K562 (cell line): Measurements from ENCODE around the gene DHDH. TPM values are rescaled to one million over a fixed set of nuclear protein-coding genes. Genes with fewer than 3 reads are reported as not detected.
A peak's percentile ranks its signal among the peaks of the same experiment; 100 is the strongest.

Experiments used
- BACH1 ChIP-seq: fragments of 200-800 bp; sonication (Bioruptor generic); IDR thresholded peaks from 2 replicates; pipeline ENCODE4 v1.6.1; 2016; ENCODE audit warnings: missing genetic modification characterization, missing compliant biosample characterization
- CEBPG ChIP-seq, 3 experiments: fragments of 200-800 bp in 1 of 3; sonication (Bioruptor generic) in 1 of 3; sonication (generic) in 1 of 3; formaldehyde crosslinking in 1 of 3; IDR thresholded peaks in 2 of 3; conservative IDR thresholded peaks in 1 of 3; 2 replicates each; pipeline versions ENCODE4 v1.6.1 to v1.8.0; 2016 to 2022; ENCODE audit warnings: missing compliant biosample characterization in 2 of 3, missing genetic modification characterization in 2 of 3, mild to moderate bottlenecking in 1 of 3, missing genetic modification reagents in 1 of 3
- CREM ChIP-seq: IDR thresholded peaks from 2 replicates; pipeline ENCODE4 v1.6.1; 2014; ENCODE audit warnings: antibody characterized with exemption, low read depth
- E2F1 ChIP-seq: sonication (generic); formaldehyde crosslinking; IDR thresholded peaks from 2 replicates; pipeline ENCODE4 v1.8.1; 2023; ENCODE audit warnings: mild to moderate bottlenecking, missing genetic modification reagents, moderate library complexity
- E2F6 ChIP-seq, 2 experiments: IDR thresholded peaks; 2 replicates each; pipeline ENCODE4 v1.6.1; 2011; ENCODE audit warnings: borderline replicate concordance in 1 of 2, control low read depth in 1 of 2, low read depth in 1 of 2, low read length in 1 of 2, mild to moderate bottlenecking in 1 of 2, mixed read lengths in 1 of 2, moderate library complexity in 1 of 2; ENCODE audit not compliant: insufficient read depth in 1 of 2, insufficient read length in 1 of 2, poor library complexity in 1 of 2, severe bottlenecking in 1 of 2; ENCODE audit errors: extremely low read depth in 1 of 2
- EGR1 ChIP-seq: fragments of 450-650 bp; conservative IDR thresholded peaks from 2 replicates; pipeline ENCODE4 v1.6.1; 2017; ENCODE audit warnings: mild to moderate bottlenecking
- KHSRP ChIP-seq: fragments of 450-650 bp; IDR thresholded peaks from 2 replicates; pipeline ENCODE4 v1.6.1; 2017
- PHB2 ChIP-seq: fragments of 450-650 bp; IDR thresholded peaks from 2 replicates; pipeline ENCODE4 v1.6.1; 2017; ENCODE audit warnings: low read depth
- PKNOX1 ChIP-seq: fragments of 450-650 bp; IDR thresholded peaks from 2 replicates; pipeline ENCODE4 v1.6.1; 2016
- REST ChIP-seq, 2 experiments: fragments of 450-650 bp; formaldehyde crosslinking in 1 of 2; IDR thresholded peaks; 2 replicates each; pipeline versions ENCODE4 v1.4.0 to v1.6.1; 2014 to 2020; ENCODE audit warnings: mild to moderate bottlenecking in 2 of 2, borderline replicate concordance in 1 of 2, low read depth in 1 of 2
- SMARCE1 ChIP-seq: fragments of 450-650 bp; IDR thresholded peaks from 2 replicates; pipeline ENCODE4 v1.7.1; 2016; ENCODE audit warnings: mild to moderate bottlenecking
- TFAP4 ChIP-seq: sonication (generic); formaldehyde crosslinking; IDR thresholded peaks from 2 replicates; pipeline ENCODE4 v1.8.0; 2022; ENCODE audit warnings: missing genetic modification reagents, mild to moderate bottlenecking, moderate library complexity, borderline replicate concordance
- ZBED1 ChIP-seq: IDR thresholded peaks from 2 replicates; pipeline ENCODE4 v1.6.1; 2014
- ZBTB17 ChIP-seq: fragments of 450-650 bp; formaldehyde crosslinking; IDR thresholded peaks from 2 replicates; pipeline ENCODE4 v1.4.0; 2020; ENCODE audit warnings: mild to moderate bottlenecking
- polyA plus RNA-seq, 8 experiments: library from polyadenylated mRNA; depleted of rRNA in 4 of 8; stranded (reverse) in 5 of 8; unstranded in 3 of 8; fragments of >200 nt; fragmentation: Nextera tagmentation in 2 of 8; fragmentation: Illumina TruSeq in 1 of 8; extraction: Ambion mirVana in 2 of 8; extraction: Trizol in 1 of 8; gene quantifications; 2 replicates each; pipeline versions ENCODE4 v1.2.1 to v1.2.3, GENCODE V29; 2011 to 2014; ENCODE audit warnings: inconsistent platforms in 1 of 8, missing spikeins in 1 of 8
- total RNA-seq, 7 experiments: library from RNA; depleted of rRNA in 6 of 7; stranded (reverse); fragments of >200 nt in 6 of 7; fragmentation: Illumina TruSeq in 2 of 7; extraction: Trizol in 2 of 7; gene quantifications; 2 replicates each; pipeline versions ENCODE4 v1.2.1 to v1.2.3, GENCODE V29; 2011 to 2021; ENCODE audit warnings: low replicate concordance in 1 of 7

The DHDH gene
- total and polyA plus RNA-seq, 9 of the 15 experiments (the other 6 are each of a cell fraction or from before 2014, with no cell fraction given): 0.37 to 1.9 (median 0.87) TPM

GRCh38 chr19:48933382-48933932, at the start of gene DHDH (continued):
- no peak for TF ChIP-seq CEBPG (CRISPR knock-in tag; IDR thresholded peaks at IDR 0.05)
- TF ChIP-seq CEBPG (tag; conservative IDR thresholded peaks at IDR 0.05 in 1 of 2, IDR thresholded peaks at IDR 0.05 in 1 of 2): no peak
- no peak for TF ChIP-seq PHB2
- peak; percentile 92 for TF ChIP-seq EGR1
- TF ChIP-seq KHSRP: no peak
- TF ChIP-seq ZBED1: no peak
- TF ChIP-seq CREM: peak; percentile 55; the same call in 1 of the 2 replicates
- TF ChIP-seq SMARCE1: no peak
- TF ChIP-seq PKNOX1: peak; percentile 80
- TF ChIP-seq ZBTB17 (CRISPR knock-in tag): 0 out of 2 replicates have a peak, but pooled peaks have one; percentile 53
- TF ChIP-seq BACH1: no peak
- TF ChIP-seq E2F1 (CRISPR knock-in tag): no peak
- TF ChIP-seq REST (IDR thresholded peaks at IDR 0.05; ENCODE audit: borderline replicate concordance): no peak
- TF ChIP-seq REST (CRISPR knock-in tag; IDR thresholded peaks at IDR 0.05; ENCODE audit: low read depth): 0 out of 2 replicates have a peak, but pooled peaks have one; percentile 51
- peak; percentile 46; the same call in 1 of the 2 replicates for TF ChIP-seq TFAP4
- TF ChIP-seq E2F6 (IDR thresholded peaks at IDR 0.05; ENCODE audit: borderline replicate concordance in 1 of 2, extremely low read depth in 1 of 2, insufficient read depth in 1 of 2, insufficient read length in 1 of 2, low read depth in 1 of 2, low read length in 1 of 2, poor library complexity in 1 of 2, severe bottlenecking in 1 of 2): peak; percentile 60 to 81
